AG04449 (cell line): ENCODE results near the gene CYB561D1.

ENCODE experiments used
- CTCF ChIA-PET: fragments of 350-600 bp; formaldehyde crosslinking; extraction: SDS; loops from one replicate; lab custom pipeline; 2021; ENCODE audit warnings: antibody characterized with exemption; lab: Yijun Ruan, JAX
- POLR2A ChIA-PET: fragments of 400-600, 350-600 bp; formaldehyde crosslinking; extraction: SDS; loops from one replicate; lab custom pipeline; 2020; ENCODE audit warnings: antibody characterized with exemption, inconsistent platforms; lab: Yijun Ruan, JAX
- DNase-seq: peaks from one replicate; pipeline ENCODE4 v3.0.0-alpha.2; 2010; ENCODE audit warnings: low read depth, low spot score
- H3K4me3 ChIP-seq: 2 replicates; pipeline ENCODE4 v1.5.1; 2011; ENCODE audit warnings: low read depth, mild to moderate bottlenecking, control low read depth, low read length
- CTCF ChIP-seq: IDR thresholded peaks from one replicate; pipeline ENCODE4 v1.5.1; 2011; ENCODE audit warnings: mild to moderate bottlenecking, moderate library complexity, low read length, control low read depth, inconsistent platforms; ENCODE audit not compliant: insufficient read depth; ENCODE audit errors: missing control alignments

The CYB561D1 gene

GRCh38 chr1:109523706-109524105 lies 29.8 kb downstream of the CYB561D1 start:
- ChIA-PET POLR2A (no interaction called here), CTCF (interaction anchor here (3.8 to 26.3 kb wide), 2 partner anchors 8 to 24 kb away, joined by 58 to 2790 read pairs; partner anchors contain the start of genes AMIGO1, ATXN7L2 and CYB561D1)
- TF ChIP-seq CTCF = no peak
- DNase-seq = no peak
- no peak overlapping the region for H3K4me3 ChIP-seq

GRCh38 chr1:109527098-109527811 lies 33.4 kb downstream of the CYB561D1 start:
- POLR2A ChIA-PET = no interaction called here
- CTCF ChIA-PET = interaction anchor here (11.4 to 26.3 kb wide), 2 partner anchors 16 to 28 kb away, joined by 194 to 2790 read pairs; partner anchors contain the start of genes AMIGO1, ATXN7L2, CYB561D1 and GPR61

GRCh38 chr1:109527846-109528695 lies 34.2 kb downstream of the CYB561D1 start:
- ChIA-PET POLR2A (no interaction called here), CTCF (interaction anchor here (0.8 to 26.3 kb wide), 6 partner anchors 15 to 251 kb away, joined by 3 to 2790 read pairs (median 45); partner anchors contain the start of genes AMIGO1, ATXN7L2, CYB561D1 and GPR61)
- DNase-seq = no peak
- H3K4me3 ChIP-seq = no peak overlapping the region
- no peak for TF ChIP-seq CTCF

More at GRCh38 chr1:109527098-109527811, 33.4 kb downstream of the CYB561D1 start:
- no peak for TF ChIP-seq CTCF
- DNase-seq = no peak
- H3K4me3 ChIP-seq = no peak overlapping the region

GRCh38 chr1:109528712-109529111 lies 34.8 kb downstream of the CYB561D1 start:
- H3K4me3 ChIP-seq = no peak overlapping the region
- no peak for DNase-seq
- ChIA-PET POLR2A (no interaction called here), CTCF (interaction anchor here (0.8 to 26.3 kb wide), 7 partner anchors 15 to 252 kb away, joined by 3 to 2790 read pairs (median 4); partner anchors contain the start of genes AMIGO1, ATXN7L2, CYB561D1 and GPR61)
- TF ChIP-seq CTCF = no peak

GRCh38 chr1:109529881-109530456 lies 36.1 kb downstream of the CYB561D1 start:
- POLR2A ChIA-PET = interaction anchor here (0.8 to 1.2 kb wide), 4 partner anchors 18 to 84 kb away, joined by 3 to 4 read pairs (median 4); partner anchors contain the start of genes CYB561D1 and GNAI3
- no peak overlapping the region for H3K4me3 ChIP-seq
- CTCF ChIA-PET = interaction anchor here (0.7 to 26.3 kb wide), 10 partner anchors 13 to 702 kb away, joined by 3 to 2790 read pairs (median 5); partner anchors contain the start of genes AMIGO1, ATXN7L2, CYB561D1 and GPR61
- no peak for TF ChIP-seq CTCF
- no peak for DNase-seq
